GM20000 (cell line): ENCODE results near the gene CASP9.
"Not testable (repeated sequence)": the region's sequence is repeated elsewhere in the genome, so short reads cannot be mapped to it uniquely, and the experiment has no call there.

ENCODE experiments used
- DNase-seq: peaks from one replicate; pipeline ENCODE4 v3.0.0; 2012; ENCODE audit warnings: low spot score
- TF ChIP-seq, protein P1 (sequence below): IDR thresholded peaks from 2 replicates; pipeline ENCODE4 v1.5.1; 2012; ENCODE audit warnings: mild to moderate bottlenecking, control low read depth; ENCODE audit errors: extremely low read depth, missing control alignments

Gene CASP9

GRCh38 chr1:15525050-15526020 lies 1.3 kb upstream of the CASP9 start:
- DNase-seq, result no peak
- TF ChIP-seq, protein P1, sequence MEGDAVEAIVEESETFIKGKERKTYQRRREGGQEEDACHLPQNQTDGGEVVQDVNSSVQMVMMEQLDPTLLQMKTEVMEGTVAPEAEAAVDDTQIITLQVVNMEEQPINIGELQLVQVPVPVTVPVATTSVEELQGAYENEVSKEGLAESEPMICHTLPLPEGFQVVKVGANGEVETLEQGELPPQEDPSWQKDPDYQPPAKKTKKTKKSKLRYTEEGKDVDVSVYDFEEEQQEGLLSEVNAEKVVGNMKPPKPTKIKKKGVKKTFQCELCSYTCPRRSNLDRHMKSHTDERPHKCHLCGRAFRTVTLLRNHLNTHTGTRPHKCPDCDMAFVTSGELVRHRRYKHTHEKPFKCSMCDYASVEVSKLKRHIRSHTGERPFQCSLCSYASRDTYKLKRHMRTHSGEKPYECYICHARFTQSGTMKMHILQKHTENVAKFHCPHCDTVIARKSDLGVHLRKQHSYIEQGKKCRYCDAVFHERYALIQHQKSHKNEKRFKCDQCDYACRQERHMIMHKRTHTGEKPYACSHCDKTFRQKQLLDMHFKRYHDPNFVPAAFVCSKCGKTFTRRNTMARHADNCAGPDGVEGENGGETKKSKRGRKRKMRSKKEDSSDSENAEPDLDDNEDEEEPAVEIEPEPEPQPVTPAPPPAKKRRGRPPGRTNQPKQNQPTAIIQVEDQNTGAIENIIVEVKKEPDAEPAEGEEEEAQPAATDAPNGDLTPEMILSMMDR, result no peak

DNA sequence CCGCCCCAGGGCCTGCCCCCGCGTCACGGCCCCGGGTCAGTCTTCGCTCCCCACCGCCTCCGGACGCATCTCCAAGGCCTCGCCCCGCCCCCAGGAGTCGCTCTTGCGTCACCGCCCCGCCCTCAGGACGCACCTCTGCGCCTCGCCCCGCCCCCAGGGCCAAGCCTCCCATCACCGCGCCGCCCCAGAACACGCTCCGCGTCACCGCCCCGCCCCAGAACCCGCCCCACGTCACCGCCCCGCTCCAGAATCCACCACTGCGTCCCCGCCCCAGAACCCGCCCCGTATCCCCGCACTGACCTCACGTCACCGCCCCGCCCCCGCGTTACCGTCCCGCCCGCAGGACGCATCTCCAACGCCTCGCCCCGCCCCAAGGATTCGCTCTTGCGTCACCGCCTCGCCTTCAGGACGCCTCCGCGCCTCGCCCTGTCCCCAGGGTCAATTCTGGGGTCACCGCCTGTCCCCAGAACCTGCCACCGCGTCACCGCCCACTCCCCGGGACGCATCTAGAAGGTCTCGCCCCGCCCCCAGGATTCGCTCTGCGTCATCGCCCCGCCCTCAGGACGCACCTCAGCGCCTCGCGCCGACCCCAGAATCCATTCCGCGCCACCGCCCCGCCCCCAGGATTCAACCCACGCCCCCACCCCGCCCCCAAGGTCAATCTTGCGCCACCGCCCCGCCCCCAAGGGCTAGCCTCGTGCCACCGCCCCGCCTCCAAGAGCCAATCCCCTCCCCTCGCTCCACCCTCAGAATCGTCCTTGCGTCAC lies 451 bp upstream of the CASP9 start:
- peak; percentile 97 for DNase-seq

GRCh38 chr1:15523104-15524020 lies 653 bp downstream of the CASP9 start:
- TF ChIP-seq, protein P1, result no peak
- DNase-seq, result no peak

More for the DNA sequence above, 451 bp upstream of the CASP9 start:
- TF ChIP-seq, protein P1, result no peak

GRCh38 chr1:15522551-15522950 lies 1.5 kb downstream of the CASP9 start:
- TF ChIP-seq, protein P1, result no peak
- DNase-seq, result no peak

GRCh38 chr1:15521206-15521906 lies 2.7 kb downstream of the CASP9 start:
- not testable (repeated sequence) for DNase-seq

DNA sequence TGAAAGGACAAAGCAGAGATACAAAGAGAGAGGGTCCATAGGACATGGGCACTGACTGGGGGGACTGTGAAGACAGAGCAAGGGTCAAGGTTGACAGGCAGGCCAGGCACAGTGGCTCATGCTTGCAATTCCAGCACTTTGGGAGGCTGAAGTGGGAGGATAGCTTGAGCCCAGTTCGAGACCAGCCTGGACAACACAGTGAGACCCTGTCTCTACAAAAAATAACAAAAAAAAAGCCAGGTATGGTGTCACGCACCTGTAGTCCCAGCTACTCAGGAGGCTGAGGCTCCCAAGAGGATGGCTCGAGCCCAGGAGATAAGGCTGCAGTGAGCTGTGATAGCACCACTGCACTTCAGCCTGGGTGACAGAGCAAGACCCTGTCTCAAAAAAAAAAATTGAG lies 4.4 kb downstream of the CASP9 start:
- no peak for DNase-seq
- TF ChIP-seq, protein P1, result no peak

GRCh38 chr1:15515022-15515663 lies 8.9 kb downstream of the CASP9 start:
- TF ChIP-seq, protein P1, result no peak
- no peak for DNase-seq

GRCh38 chr1:15514557-15514956 lies 9.5 kb downstream of the CASP9 start:
- DNase-seq, result not testable (repeated sequence)
